Activated CD4-positive, alpha-beta T cell treated with anti-CD3 and anti-CD28 coated beads, Interleukin-2, amount 50 U/mL, for 16 hours (primary cell): Measurements from ENCODE around the gene CABP7.
"Not testable (repeated sequence)": the region's sequence is repeated elsewhere in the genome, so short reads cannot be mapped to it uniquely, and the experiment has no call there.

Source experiments
- DNase-seq: peaks from one replicate; pipeline ENCODE4 v3.0.0-alpha.2; 2020

Gene CABP7

DNA sequence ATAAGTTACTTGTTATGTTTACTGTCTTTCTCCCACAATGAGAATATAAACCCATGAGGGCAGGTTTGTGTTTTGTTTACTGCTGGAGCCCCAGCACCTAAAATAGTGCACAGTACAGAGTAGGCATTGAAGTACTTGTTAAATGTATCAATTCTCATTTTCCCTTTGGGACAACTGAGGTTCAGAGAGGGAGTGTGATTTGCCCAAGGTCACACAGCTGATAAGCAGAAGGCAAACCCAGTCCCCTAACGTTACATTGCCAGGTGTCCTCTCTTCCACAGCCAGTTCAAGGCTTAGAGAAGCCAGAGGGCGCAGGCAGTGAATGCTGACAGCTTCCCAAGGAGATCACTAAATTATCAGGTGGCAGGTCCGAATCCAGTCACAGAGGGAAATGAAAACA lies 30.2 kb downstream of the CABP7 start:
- DNase-seq, result no peak

DNA sequence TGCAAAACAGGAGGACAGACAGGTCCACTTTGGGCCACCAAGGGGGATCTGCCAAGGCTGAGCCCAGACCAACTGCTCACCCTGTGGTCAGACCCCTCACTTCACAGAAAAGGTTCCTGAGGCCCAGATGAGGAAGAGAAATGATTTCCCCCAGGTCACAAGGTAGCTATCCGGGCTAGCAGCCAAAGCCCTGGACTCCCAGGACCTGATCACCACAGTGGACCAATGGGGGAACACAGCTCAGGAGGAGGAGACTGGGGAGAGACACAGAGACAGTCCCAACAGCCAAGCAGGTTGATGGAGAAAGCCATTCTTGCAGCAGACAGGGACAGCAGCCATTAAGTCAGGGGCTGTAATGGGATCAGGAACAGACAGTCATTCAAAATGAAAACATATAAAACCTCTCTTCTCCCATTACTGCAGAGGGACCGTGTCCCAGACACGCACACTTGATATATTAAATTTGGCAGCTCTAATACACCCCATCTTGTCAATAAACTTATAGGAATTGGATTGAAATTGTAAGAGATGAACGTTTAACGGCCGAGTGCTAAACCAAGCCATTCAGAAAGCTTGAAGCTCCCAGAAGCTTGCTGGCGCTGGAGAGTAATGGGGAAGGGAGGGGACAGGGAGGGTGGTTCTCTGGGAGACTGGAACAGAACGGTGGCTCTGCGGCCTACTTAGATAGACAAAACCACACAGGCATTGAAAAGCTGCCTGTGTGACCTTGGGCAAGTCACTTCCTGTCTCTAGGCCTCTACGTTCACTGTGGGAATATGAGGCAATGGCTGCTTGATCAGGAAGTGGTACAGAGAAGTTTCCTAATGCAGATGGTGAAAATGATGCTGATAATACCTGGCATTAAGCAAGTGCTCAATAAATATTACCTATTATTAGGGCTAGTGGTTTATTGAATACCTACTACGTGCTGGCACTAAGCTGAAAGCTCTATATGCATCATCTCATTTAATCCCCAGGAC lies 31.0 kb downstream of the CABP7 start:
- DNase-seq, result peak; percentile 50

DNA sequence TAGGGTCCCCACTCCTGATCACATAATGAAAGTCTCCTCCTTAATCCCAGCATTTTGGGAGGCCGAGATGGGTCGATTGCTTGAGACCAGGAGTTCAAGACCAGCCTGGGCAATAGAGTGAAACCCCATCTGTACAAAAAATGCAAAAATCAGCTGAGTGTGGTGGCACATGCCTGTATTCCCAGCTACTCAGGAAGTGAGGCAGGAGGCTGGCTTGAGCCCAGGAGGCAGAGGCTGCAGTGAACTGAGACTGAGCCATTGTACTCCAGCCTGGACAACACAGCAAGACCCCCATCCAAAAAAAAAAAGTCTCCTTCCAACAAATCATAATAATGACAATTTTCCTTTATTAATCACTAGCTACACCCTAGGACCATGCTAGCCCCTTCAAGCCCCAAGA lies 31.9 kb downstream of the CABP7 start:
- DNase-seq, result no peak

DNA sequence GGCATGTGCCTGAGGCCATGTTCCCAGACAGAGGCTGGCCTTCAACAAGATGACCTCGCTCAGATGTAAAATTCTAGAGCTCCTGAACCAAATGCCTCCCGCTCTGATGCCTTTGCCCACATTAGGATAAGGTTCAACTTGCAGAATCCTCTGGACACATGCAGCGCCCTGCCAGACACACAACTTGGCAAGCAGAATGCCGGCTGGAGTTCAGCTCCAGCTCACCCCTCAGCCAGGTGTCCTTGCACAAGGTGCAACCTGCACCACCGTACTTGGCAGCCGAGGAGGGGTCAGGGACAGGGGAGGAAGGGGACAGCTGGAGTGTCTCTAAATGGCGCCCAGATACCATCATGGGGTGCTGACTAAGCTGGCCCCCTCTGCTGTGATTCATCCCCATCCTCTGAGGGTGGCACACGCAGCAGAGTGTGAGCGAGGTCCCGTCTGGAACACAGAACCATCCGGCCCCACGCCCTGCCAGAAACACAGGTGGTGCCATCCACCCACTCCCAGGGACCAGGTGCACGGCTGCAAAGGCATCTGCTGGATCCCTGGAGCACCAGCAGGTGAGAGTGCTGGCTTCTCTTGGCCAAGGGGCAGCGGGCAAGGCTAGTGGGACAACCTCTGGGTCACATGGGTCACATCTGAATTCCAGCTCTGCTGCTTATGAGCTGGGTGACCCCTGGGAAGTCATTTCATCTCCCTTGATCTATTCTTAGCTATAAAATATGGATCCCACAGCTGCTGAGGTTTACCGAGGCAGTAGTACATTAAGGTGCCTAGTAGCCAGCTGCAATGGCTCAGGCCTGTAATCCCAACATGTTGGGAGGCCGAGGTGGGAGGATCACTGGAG lies 34.2 kb downstream of the CABP7 start:
- no peak for DNase-seq

DNA sequence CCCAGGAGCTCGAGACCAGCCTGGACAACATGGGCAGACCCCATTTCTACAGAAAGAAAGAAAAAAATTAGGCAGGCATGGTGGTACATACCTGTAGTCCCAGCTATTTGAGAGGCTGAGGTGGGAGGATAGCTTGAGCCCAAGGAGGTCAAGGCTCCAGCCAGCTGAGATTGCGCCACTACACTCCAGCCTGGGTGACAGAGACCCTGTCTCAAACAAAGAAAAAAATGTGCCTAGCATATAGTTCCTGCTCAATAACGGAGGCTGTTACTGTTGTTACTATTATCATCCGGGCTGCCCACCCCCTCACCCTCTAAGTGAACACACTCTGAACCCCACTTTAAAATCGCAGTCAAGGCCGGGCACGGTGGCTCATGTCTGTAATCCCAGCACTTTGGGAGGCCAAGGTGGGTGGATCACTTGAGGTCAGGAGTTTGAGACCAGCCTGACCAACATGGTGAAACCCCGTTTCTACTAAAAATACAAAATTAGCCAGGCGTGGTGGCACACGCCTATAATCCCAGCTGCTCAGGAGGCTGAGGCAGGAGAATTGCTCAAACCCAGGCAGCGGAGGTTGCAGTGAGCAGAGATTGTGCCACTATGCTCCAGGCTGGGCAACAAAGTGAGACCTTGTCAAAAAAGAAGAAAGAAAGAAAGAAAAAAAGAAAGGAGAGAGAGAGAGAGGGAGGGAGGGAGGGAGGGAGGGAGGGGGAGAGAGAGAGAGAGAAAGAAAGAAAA lies 35.0 kb downstream of the CABP7 start:
- not testable (repeated sequence) for DNase-seq

DNA sequence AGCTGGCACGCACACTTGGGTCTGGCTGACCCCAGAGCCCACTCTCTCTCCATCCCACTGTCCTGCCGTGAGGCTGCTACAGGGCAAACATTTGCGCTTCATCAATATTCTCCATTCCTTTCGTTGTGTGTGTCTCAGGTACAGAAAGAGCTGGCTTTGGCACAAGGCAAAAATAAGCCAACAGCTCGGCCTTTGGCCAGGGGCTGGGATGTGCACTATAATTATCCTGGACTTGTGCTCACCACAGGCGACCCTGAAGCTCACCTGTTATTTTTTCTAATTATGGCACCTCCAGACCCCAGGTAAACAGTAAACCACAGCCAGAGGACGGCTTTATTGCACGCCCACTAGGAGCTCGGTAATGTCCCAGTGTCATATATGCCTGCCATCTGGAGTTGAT lies 36.1 kb downstream of the CABP7 start:
- no peak for DNase-seq

DNA sequence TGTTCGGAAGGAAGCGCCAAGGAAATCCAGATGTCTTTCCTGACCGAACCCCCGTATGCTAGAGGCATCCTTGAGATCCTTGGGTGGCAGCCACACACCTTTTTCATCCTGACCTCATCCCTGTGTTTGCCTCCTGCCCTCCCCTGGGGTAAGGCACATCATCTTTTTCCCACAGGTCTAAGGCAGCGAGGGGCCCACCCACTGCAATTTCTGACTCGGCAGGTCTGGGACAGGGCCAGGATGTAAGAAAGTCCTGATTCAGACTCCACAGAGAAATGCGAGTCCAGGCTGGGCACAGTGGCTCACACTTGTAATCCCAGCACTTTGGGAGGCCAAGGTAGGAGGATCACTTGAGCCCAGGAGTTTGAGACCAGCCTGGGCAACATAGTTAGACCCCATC lies 36.5 kb downstream of the CABP7 start:
- DNase-seq, result no peak

DNA sequence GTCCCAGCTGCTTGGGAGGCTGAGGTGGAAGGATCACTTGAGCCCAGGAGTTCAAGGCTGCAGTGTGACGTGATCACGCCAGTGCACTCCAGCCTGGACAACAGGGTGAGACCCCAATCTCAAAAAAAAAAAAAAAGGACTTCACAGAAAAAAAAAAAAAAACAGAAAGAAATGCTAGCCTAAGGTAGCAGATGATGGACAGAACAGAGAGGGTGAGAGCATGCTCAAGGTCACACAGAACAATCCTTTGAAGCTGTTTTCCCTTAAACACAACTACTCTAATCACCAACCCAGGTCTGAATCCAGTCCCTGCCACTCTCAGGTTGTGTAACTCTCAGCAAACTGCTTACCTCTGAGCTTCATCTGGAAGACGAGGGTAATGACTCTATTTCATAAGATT lies 37.3 kb downstream of the CABP7 start:
- no peak for DNase-seq

DNA sequence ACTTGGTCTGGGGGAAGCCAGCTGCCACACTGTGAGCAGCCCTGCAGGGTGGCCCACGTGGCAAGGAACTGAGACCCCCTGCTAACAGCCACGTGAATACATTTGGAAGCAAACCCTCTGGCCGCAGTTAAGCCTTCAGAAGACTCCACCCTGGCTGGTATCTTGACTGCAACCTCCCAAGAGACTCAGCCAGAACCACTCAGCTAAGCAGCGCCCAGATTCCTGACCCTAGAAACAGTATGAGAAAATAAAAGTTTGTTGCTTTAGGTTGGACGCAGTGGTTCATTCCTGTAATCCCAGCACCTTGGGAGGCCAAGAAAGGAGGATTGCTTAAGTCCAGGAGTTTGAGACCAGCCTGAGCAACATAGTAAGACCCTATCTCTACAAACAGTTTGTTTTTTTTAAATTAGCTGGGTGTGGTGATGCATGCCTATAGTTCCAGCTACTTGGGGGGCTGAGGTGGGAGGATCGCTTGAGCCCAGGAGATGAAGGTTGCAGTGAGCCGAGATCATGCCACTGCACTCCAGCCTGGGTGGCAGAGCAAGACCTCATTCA lies 38.3 kb downstream of the CABP7 start:
- DNase-seq, result no peak

DNA sequence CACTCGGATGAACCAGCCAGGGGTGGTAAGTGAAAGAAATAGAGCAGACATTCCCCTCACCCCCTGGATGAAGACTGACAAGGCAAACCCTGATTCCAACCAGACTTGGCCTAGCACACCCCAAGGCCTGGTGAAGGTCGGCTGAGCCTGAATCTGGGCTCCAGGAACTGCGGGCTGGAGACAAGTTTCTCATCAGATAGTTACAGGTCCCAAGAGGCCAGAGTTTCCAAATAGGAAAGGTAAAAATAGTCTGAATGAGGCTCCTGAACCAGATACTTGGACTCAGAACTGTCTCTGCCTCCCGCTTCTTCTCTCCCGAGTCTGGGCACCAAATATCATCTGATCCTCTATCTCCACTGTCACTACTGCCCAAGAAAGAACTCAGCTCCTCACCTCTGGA lies 39.2 kb downstream of the CABP7 start:
- DNase-seq, result no peak

DNA sequence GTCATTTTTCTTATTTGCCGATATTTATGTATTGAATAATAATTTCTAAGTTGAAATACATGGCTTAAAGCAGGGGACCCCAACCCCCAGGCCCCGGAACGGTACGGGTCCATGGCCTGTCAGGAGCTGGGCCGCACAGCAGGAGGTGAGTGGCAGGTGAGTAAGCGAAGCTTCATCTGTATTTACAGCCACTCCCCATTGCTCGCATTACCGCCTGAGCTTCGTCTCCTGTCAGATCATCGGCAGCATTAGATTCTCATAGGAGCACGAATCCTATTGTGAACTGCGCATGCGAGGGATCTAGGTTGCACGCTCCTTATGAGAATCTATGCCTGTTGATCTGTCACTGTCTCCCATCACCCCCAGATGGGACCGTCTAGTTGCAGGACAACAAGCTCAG lies 42.5 kb downstream of the CABP7 start:
- no peak for DNase-seq

DNA sequence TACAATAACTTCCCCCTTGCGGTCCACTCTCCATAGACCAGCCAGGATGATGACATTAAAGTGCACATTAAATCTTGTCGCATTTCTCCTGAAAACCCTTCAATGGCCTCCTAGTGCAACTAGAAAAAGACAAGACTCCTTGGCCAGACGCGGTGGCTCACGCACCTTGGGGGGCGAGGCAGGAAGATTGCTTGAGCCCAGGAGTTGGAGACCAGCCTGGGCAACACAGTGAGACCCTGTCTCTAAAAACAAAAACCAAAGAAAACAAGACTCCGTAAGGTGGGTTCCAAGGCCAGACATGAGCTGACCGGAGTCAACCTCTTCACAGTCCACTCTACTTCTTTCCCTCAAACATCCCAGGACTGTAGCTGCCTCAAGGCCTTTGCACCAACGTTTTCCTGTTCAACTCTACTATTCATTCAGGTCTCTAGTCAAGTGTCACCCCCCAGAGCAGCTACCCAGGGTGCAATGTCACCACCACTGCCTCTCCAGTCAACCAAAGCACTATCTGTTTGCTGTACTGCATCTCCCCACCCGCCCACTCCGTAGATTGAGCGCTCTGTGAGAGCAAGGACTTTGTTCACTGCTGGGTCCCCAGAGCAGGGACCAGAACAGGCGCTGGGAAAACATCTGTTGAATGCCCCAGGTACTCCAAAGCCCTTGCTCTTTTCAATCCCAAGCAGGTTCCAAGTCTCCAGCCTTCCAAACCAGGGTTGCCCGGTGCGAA lies 46.3 kb downstream of the CABP7 start:
- DNase-seq, result peak; percentile 26

DNA sequence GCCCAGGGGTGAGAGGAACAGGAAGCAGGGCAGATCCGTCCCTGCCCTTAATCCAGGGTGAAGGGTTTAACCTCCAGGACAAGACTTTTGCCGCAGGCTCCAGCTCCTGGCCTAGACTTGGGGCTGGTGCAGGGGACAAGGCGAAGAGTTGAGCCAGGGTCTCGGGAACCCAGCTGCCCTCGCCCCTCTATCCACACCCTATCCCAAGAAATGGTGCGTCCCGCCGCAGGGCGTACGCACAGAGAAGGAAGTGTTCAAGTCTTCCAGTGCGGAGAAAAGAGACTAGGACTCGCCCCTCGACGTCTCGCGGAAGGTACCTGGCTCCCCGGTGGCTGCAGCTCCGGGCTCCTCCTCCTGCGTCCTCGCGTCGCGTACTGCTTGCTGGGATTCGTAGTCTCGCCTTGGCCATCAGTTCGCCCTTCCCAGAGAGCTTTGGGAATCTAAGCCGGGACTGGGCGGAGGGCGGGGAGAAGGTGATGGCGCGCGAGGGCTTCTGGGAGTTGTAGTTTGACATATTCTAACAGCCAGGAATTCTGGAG lies 46.9 kb downstream of the CABP7 start, which contains the start of gene ZMAT5:
TSS of gene ZMAT5 (minus strand) at position 376 of the 539 bp plus-strand sequence. CDS start 18,463 bp downstream, outside the sequence.
- peak; percentile 97 for DNase-seq

DNA sequence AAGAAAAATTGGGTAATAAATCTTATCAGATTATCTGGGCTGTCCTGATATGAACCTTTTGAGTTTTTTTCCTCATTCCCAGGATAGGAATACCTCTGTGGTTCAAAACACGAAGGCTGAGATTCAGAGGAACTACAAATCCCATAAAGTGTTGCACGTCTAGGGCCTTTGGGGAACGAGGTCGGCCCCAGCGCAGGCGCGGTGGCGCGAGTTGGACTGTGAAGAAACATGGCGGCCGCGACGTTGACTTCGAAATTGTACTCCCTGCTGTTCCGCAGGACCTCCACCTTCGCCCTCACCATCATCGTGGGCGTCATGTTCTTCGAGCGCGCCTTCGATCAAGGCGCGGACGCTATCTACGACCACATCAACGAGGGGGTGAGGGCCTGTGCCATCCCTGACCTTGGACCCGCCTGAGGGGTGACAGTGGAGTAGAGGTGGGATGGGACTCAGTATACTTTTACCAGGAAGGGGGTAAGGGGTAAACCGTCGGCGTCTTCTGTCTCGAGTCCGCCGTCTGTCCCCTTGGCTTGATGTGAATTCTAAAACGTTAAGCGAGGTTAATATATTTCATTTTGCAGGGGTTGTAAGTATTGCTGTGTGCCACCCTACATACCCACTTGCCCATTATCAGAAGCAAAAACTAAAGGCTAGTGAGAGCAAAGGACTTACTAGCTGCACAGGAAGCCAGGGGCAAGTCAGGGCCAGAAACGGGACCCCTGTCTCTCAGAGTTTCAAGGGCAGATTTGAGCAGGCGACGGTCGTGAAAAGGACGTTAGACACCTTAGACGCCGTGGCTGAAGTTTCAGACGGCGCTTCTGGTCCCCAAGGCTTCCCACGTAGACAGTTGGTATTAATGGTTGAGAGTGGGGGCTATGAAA lies 47.6 kb downstream of the CABP7 start, which contains the start of gene UQCR10:
TSS of gene UQCR10 (plus strand) at position 199 of the 881 bp plus-strand sequence. CDS start at position 229, 30 bp downstream.
- peak; percentile 94 for DNase-seq

DNA sequence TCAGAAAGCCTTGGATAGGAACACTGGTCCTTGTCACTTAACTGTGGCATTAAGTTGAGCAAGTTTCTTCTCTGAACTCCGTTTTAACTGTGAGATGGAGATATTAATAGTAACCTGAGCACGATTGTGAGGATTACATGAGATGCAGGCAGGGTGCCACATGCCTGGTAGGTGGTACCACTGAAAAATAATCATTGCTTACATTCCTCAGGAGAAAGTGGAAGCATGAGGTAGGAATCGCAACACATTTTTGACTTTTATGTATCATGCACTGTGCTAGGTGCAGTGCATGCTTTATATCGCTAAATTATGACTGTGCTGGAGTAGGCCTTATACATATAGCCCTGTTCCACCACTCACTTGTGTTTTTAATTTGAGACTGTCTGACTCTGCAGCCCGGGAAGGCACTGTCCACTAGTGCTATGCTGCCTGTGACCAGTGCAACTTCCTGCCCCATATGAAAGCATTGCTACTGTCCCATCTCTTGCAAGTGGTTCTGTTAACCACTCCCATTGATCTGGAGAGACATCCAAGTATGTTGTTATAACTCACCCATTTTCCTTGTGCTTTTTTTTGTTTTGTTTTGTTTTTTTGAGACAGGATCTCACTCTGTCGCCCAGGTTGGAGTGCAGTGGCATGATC lies 48.4 kb downstream of the CABP7 start:
- no peak for DNase-seq

DNA sequence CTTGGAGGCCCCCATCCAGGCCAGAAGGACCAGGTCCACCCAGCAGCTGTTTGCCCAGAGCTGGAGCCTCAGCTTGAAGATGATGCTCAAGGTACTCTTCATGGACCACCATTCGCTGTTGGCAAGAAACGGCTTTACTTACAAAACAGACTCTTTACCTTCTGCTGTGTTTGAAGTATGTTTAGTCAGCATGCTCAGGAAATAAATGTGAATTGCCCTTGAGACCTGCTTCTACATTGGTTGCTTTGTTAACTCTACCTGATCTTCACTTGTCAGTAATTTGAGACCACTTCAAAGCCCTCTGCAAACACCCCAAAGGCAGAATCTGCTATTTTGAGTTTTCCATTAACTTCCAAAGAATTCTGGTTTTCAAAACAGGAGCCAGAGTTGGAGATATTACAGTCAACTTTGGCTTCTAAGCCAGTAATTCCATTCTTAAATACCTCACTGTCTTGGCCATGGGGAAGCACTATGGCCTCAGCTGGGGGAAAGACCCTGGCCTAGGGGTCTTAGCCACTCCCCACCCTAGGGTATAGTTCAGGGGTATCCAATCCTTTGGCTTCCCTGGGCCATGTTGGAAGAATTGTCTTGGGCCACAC lies 50.0 kb downstream of the CABP7 start:
- no peak for DNase-seq

DNA sequence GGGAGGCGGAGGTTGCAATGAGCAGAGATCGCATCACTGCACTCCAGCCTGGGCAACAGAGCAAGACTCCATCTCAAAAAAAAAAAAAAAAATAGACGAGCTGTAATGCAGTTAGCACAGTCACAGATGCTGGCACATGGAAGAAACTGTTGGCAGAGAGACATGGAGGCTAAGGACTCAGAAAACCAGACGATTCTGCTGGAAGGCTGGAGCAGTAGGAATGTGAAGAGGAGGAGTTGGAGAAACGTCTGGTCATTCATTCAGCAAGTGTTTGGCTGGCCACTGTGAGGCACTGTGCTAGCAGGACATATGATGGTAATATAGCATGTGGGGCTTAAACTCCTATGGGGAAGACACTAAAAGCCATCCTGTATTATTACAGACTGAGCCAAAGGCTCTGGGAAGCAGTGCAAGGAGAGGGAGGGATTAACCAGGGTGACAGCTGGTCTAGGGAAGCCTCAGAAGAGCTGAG lies 52.4 kb downstream of the CABP7 start:
- no peak for DNase-seq

DNA sequence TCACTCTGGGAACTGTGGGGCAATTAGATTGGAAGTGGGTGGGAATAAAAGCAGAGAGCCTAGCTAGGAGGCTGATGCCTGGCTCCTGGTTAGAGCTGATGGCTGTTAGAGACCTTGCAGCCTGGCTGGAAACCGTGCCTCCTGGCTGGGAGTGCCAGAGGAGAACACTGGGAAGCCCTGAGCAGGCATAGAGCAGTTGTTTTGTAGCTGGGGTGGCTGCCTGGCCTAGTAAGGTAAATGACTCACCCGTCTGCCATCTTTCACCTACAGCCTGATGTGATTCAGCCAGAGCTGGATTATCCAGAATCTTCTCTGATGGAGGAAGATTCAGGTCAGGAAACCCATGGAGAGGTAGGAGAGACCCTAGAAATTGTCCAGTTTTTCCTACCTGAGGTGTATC lies 53.4 kb downstream of the CABP7 start:
- no peak for DNase-seq

DNA sequence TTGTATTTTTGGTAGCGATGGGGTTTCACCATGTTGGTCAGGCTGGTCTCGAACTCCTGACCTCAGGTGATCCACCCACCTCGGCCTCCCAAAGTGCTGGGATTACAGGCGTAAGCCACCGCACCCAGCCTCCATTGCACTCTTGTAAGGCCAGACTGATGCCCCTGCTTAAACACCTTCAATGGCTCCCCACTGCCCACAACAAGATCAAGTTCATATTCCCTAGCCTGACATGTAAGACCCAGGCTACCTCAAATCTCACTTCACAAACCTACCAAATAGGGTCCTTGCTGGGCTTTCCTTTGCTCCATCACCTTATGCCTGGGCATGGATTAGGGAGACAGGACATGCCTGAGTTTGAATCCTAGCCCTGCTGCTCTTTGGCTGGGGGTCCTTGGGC lies 60.4 kb downstream of the CABP7 start:
- no peak for DNase-seq
